GM13977 (cell line): ENCODE measurements around the gene DECR2.

Experiments used
- DNase-seq: peaks from one replicate; pipeline ENCODE4 v3.0.0; 2012; ENCODE audit warnings: low spot score
- in situ Hi-C: fragments of 300-500 bp; cut with MboI; formaldehyde crosslinking; loops from one replicate; pipeline ENCODE4 v1.12.0; 2022; ENCODE audit warnings: low sequenced_read_pairs, low pct_unique_long_range_greater_than_20kb, mixed read lengths, inconsistent platforms; ENCODE audit not compliant: unreplicated experiment
- TF ChIP-seq, protein P1 (sequence below): IDR thresholded peaks from 2 replicates; pipeline ENCODE4 v1.5.1; 2012; ENCODE audit warnings: mild to moderate bottlenecking, control low read depth; ENCODE audit not compliant: insufficient read depth; ENCODE audit errors: extremely low read depth, missing control alignments

The DECR2 gene

GRCh38 chr16:367333-367903 lies 34.3 kb upstream of the DECR2 start:
- TF ChIP-seq, protein P1, sequence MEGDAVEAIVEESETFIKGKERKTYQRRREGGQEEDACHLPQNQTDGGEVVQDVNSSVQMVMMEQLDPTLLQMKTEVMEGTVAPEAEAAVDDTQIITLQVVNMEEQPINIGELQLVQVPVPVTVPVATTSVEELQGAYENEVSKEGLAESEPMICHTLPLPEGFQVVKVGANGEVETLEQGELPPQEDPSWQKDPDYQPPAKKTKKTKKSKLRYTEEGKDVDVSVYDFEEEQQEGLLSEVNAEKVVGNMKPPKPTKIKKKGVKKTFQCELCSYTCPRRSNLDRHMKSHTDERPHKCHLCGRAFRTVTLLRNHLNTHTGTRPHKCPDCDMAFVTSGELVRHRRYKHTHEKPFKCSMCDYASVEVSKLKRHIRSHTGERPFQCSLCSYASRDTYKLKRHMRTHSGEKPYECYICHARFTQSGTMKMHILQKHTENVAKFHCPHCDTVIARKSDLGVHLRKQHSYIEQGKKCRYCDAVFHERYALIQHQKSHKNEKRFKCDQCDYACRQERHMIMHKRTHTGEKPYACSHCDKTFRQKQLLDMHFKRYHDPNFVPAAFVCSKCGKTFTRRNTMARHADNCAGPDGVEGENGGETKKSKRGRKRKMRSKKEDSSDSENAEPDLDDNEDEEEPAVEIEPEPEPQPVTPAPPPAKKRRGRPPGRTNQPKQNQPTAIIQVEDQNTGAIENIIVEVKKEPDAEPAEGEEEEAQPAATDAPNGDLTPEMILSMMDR = no peak
- DNase-seq = no peak
- in situ Hi-C loops = no loop called here

- DNase-seq = no peak
- in situ Hi-C loops = no loop called here
- TF ChIP-seq, protein P1 = no peak
Observed at GRCh38 chr16:368388-369158, 33.1 kb upstream of the DECR2 start.

DNA sequence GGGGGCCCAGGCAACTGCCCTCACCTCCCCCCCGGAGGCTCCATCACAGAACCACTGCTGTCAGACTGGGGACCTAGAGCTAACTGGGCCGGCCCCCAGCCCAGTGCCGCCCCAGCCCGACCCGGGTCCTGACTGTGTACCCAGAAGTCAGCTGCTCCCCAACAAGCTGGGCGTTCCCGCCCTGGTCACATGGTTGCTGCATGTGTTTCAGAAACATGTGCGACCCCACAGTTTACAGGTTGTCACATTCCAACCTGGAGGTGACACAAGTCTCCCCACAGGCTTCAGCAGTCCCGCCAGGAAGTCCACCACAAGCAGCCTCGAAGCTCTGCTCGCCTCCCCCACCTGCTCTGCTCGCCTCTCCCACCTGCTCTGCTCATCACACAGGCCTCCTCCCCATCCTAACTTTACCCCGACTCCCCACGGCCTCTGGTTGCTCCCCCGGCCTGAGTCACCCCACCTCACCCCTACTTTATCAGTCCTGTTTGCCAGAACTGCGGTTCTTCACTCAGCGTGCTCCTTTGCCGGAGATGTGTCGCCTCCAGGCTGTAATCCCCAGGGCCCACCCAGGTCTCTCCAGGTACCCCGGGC lies 32.3 kb upstream of the DECR2 start:
- TF ChIP-seq, protein P1 = no peak
- no peak for DNase-seq
- in situ Hi-C loops = no loop called here

- in situ Hi-C loops = no loop called here
- no peak for DNase-seq
- TF ChIP-seq, protein P1 = no peak
Observed at GRCh38 chr16:369866-370436, 31.7 kb upstream of the DECR2 start.

DNA sequence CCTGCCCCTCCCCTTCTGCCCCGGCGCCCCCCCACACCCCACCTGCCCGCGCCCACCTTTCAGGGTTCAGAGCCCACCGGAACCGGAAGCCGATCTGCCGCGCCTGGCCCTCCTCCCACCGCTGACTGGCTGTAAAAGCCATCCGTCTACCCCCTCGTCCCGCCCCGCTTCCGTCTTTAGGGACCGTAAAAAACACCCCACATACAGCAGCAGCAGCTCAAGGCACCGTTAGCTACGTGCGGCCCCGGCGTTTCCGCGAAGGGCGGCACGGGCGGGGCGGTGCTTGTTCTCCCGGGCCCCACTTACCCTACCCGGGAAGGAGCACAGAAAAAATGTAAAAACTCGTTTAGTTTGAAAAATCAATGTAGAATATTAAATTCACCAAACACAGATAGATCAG lies 31.2 kb upstream of the DECR2 start, which contains the start of gene MRPL28:
MRPL28 (minus strand) TSS at position 96 of the 400 bp plus-strand sequence. CDS start 320 bp downstream, outside the sequence.
- in situ Hi-C loops = no loop called here
- TF ChIP-seq, protein P1 = no peak
- DNase-seq = peak; percentile 99

DNA sequence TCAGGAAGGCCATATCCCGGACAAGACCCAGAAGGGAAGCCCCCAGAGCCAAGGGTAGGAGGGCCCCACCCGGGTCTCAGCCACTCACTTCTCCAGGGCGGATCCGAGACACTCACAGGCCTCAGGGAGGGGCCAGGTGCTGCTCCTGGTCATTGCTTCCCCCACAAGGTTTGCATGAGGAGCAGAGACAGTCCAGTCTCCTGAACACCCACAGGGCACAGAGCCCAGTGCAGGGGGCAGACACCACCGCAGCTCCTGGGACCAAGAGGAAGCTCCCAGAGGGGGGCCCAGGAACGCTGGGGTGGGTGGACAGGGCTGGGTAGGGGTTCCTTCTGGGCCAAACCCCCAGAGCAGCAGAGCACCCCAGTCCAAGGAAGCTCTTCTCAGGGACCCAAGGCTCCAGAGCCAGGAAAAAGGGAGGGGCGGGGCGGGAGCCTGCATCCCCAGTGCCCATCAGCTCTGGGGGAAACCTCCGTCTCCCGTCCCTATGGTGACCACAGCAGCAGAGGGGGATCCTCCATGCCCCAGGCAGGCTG lies 30.6 kb upstream of the DECR2 start:
- in situ Hi-C loops = no loop called here
- TF ChIP-seq, protein P1 = no peak
- no peak for DNase-seq
